HepG2 (cell line): ENCODE measurements around the gene POLRMT. TPM values are rescaled to one million over a fixed set of nuclear protein-coding genes. Genes with fewer than 3 reads are reported as not detected.
A peak's percentile ranks its signal among the peaks of the same experiment; 100 is the strongest.

ENCODE experiments used
- ATAC-seq: fragments of 200-7000 bp; cut with Tn5 transposase; 3 replicates; pipeline ENCODE4 v1.9.1; 2020; ENCODE audit warnings: mild to moderate bottlenecking, moderate library complexity
- BruUV-seq: library from RNA; stranded (reverse); fragments of 400-500 nt; replicated peaks from 2 replicates; lab custom pipeline; 2021; lab: Mats Ljungman, UMichigan
- CTCF ChIA-PET: fragments of 300-600 bp; formaldehyde crosslinking; extraction: SDS; loops from one replicate; lab custom pipeline; 2021; ENCODE audit warnings: low total read pairs, inconsistent platforms, low intra/inter-chr PET ratio; lab: Yijun Ruan, JAX
- POLR2A ChIA-PET: fragments of 350-600 bp; sonication (Branson Sonifier 250); formaldehyde crosslinking; loops from one replicate; lab custom pipeline; 2020; ENCODE audit warnings: antibody characterized with exemption, inconsistent platforms; lab: Yijun Ruan, JAX
- DNase-seq: peaks from one replicate; pipeline ENCODE4 v3.0.0-alpha.2; 2015; ENCODE audit warnings: low spot score
- FAIRE-seq: peaks from 3 replicates; lab custom pipeline; 2011; peaks lifted over from hg19 to GRCh38; lab: Jason Lieb, UNC
- H2AFZ ChIP-seq: one replicate; pipeline ENCODE4 v1.6.1; 2011; ENCODE audit warnings: low read length, inconsistent platforms
- H3K27ac ChIP-seq: fragments of 300-600 bp; 3 replicates; pipeline ENCODE4 v1.8.0; 2011; ENCODE audit warnings: mixed run types, mild to moderate bottlenecking, mixed read lengths, low read length, inconsistent platforms; ENCODE audit not compliant: insufficient read depth; ENCODE audit errors: extremely low read length
- H3K27me3 ChIP-seq, 2 experiments: fragments of 200-600 bp in 1 of 2; 2 replicates in 1 of 2; 3 replicates in 1 of 2; pipeline versions ENCODE4 v1.6.0 to v1.8.0; 2011; ENCODE audit warnings: low read length in 2 of 2, mild to moderate bottlenecking in 2 of 2, moderate library complexity in 2 of 2, inconsistent platforms in 1 of 2; ENCODE audit not compliant: insufficient read depth in 2 of 2, control insufficient read depth in 1 of 2
- H3K36me3 ChIP-seq, 2 experiments: fragments of 200-600 bp in 1 of 2; replicated peaks in 1 of 2; 2 replicates in 1 of 2; 3 replicates in 1 of 2; pipeline versions ENCODE4 v1.5.1 to v1.8.0; 2011; ENCODE audit warnings: low read length in 2 of 2, inconsistent platforms in 1 of 2; ENCODE audit not compliant: insufficient read depth in 2 of 2, control insufficient read depth in 1 of 2
- H3K4me1 ChIP-seq: 2 replicates; pipeline ENCODE4 v1.5.1; 2012; ENCODE audit warnings: low read length, inconsistent platforms; ENCODE audit not compliant: insufficient read depth
- H3K4me2 ChIP-seq: 2 replicates; pipeline ENCODE4 v1.6.0; 2011; ENCODE audit warnings: low read depth, low read length, inconsistent platforms
- H3K4me3 ChIP-seq, 3 experiments: fragments of 200-600 bp in 1 of 3; sonication (generic), shearing (Covaris generic) in 1 of 3; replicated peaks in 1 of 3; 2 replicates each; pipeline ENCODE4 v1.5.1; 2011 to 2016; ENCODE audit warnings: low read length in 3 of 3, inconsistent platforms in 2 of 3, low read depth in 2 of 3, mild to moderate bottlenecking in 2 of 3, control low read depth in 1 of 3, mixed read lengths in 1 of 3; ENCODE audit not compliant: insufficient read depth in 1 of 3
- H3K79me2 ChIP-seq: one replicate; pipeline ENCODE4 v1.6.1; 2011; ENCODE audit warnings: low read length, inconsistent platforms; ENCODE audit not compliant: insufficient read depth
- H3K9ac ChIP-seq: 2 replicates; pipeline ENCODE4 v1.6.0; 2011; ENCODE audit warnings: mild to moderate bottlenecking, low read depth, low read length, inconsistent platforms; ENCODE audit not compliant: insufficient read depth
- H3K9me3 ChIP-seq: 2 replicates; pipeline ENCODE4 v1.5.1; 2012; ENCODE audit warnings: mild to moderate bottlenecking, low read length
- H4K20me1 ChIP-seq: 2 replicates; pipeline ENCODE4 v1.6.0; 2011; ENCODE audit warnings: inconsistent platforms, mild to moderate bottlenecking, low read length, moderate library complexity; ENCODE audit not compliant: insufficient read depth
- AGO1 ChIP-seq: fragments of 200-400 bp; formaldehyde crosslinking; IDR thresholded peaks from 2 replicates; pipeline ENCODE4 v1.6.1; 2017; ENCODE audit warnings: mild to moderate bottlenecking, low read depth, low read length, moderate library complexity; ENCODE audit not compliant: poor library complexity, severe bottlenecking
- FOSL1 ChIP-seq: sonication (generic); formaldehyde crosslinking; IDR thresholded peaks from 2 replicates; pipeline ENCODE4 v1.9.0; 2021; ENCODE audit warnings: missing genetic modification reagents, borderline replicate concordance
- GTF2F1 ChIP-seq: fragments of 150-350 bp; IDR thresholded peaks from 2 replicates; pipeline ENCODE4 v1.6.1; 2014; ENCODE audit warnings: low read length
- KDM3A ChIP-seq: IDR thresholded peaks from 2 replicates; pipeline ENCODE4 v1.6.1; 2018; ENCODE audit warnings: low read depth, missing compliant biosample characterization
- XRCC5 ChIP-seq: fragments of 200-400 bp; formaldehyde crosslinking; optimal IDR thresholded peaks from 2 replicates; pipeline ENCODE3; 2017; ENCODE audit warnings: mild to moderate bottlenecking, low read length
- ZBTB7B ChIP-seq: sonication (generic); formaldehyde crosslinking; IDR thresholded peaks from 2 replicates; pipeline ENCODE4 v1.4.0; 2020; ENCODE audit warnings: missing genetic modification reagents
- ZNF567 ChIP-seq: sonication (generic); formaldehyde crosslinking; IDR thresholded peaks from 2 replicates; pipeline ENCODE4 v1.8.1; 2023; ENCODE audit warnings: mild to moderate bottlenecking, missing genetic modification reagents, borderline replicate concordance
- WGBS: methylation state at CpG from one replicate; pipeline ENCODE4 v1.1.6; 2017; ENCODE audit warnings: low lambda C conversion rate; 5-methylcytosine and 5-hydroxymethylcytosine counted together
- in situ Hi-C: cut with HindIII; loops from 2 replicates; pipeline ENCODE4 v1.10.0; 2017; ENCODE audit warnings: low pct_unique_long_range_greater_than_20kb; ENCODE audit not compliant: extremely low pct_ligation_motif_present
- intact Hi-C: fragments of 100-400 bp; cut with micrococcal nuclease; formaldehyde crosslinking; loops from one replicate; pipeline ENCODE4 v1.10.0; 2022; ENCODE audit not compliant: unreplicated experiment
- polyA plus RNA-seq, 8 experiments: library from polyadenylated mRNA; depleted of rRNA in 3 of 8; stranded (reverse) in 7 of 8; unstranded in 1 of 8; fragments of >200 nt; fragmentation: Illumina TruSeq in 4 of 8; extraction: Trizol in 4 of 8; gene quantifications; 2 replicates each; pipeline versions ENCODE4 v1.2.1 to v1.2.3, GENCODE V29; 2011 to 2016; ENCODE audit warnings: low read depth in 4 of 8, missing spikeins in 1 of 8, mixed read lengths in 1 of 8; ENCODE audit not compliant: insufficient read depth in 1 of 8
- total RNA-seq, 5 experiments: library from RNA; depleted of rRNA; stranded (reverse); fragments of >200 nt; fragmentation: Illumina TruSeq; extraction: Trizol; gene quantifications; 2 replicates each; pipeline ENCODE4 v1.2.3, GENCODE V29; 2016; ENCODE audit warnings: low read depth in 1 of 5
- TF ChIP-seq, protein P1 (sequence below): sonication (generic); formaldehyde crosslinking; IDR thresholded peaks from 2 replicates; pipeline ENCODE4 v1.4.0; 2020; ENCODE audit warnings: mild to moderate bottlenecking, missing genetic modification reagents
- TF ChIP-seq, protein P2 (sequence below): IDR thresholded peaks from 2 replicates; pipeline ENCODE4 v1.6.1; 2016; ENCODE audit warnings: missing compliant biosample characterization, missing genetic modification reagents, borderline replicate concordance
- TF ChIP-seq, protein P3 (sequence below): sonication (generic); formaldehyde crosslinking; IDR thresholded peaks from 2 replicates; pipeline ENCODE4 v1.9.0; 2022; ENCODE audit warnings: missing genetic modification reagents, mild to moderate bottlenecking, borderline replicate concordance
- TF ChIP-seq, protein P4 (sequence below): IDR thresholded peaks from 2 replicates; pipeline ENCODE4 v1.6.1; 2016

The POLRMT gene
- total and polyA plus RNA-seq, 2 of the 13 experiments (the other 11 are each of a cell fraction or from before 2014, with no cell fraction given), result 78.0 to 101 TPM

DNA sequence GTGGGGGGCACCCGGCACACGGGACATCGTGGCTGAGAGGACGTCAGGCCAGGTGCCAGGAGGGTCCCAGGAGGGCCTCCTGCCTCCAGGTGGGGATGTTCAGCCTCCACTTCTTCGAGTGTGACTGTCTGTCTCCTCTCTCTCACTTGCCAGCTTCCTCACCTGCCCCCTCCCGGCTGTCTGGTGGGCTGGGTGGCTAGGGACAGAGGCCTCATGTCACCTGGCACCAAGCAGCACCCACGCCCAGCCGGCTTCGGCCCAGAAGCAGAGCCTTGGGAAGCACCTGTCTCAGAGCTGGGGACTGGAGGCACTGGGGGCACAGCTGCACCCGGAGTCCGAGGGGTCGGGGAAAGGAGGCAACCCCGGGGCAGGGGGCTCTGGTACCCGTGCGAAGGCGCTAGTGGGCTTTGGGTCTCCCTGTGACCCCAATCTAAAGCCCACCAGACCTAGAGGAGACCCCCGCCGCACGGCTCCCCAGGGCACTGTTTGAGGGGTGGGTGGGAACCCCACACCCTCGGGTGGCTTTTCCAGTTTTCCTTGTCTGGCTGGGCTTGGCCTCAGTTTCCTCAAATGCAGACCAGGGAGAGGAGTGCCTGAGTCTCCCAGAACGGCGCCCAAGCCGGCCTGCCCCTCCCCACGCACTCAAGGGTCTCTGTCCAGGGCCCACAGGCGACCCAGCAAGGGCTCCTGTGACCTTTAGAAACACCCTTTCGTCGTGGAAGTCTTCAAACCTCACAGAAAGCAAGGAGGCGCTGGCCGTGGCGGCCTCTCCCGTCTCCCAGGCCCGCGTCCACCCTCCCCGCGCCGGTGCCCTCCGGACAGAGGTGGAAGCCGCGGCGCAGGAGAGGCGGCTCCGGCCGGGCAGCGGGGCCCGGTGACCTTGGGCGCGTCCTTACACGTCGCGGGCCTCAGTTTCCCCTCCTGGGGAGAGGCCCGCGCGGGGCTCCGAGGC is 44.3 kb downstream of the POLRMT start (continued):
- TF ChIP-seq, protein P1, sequence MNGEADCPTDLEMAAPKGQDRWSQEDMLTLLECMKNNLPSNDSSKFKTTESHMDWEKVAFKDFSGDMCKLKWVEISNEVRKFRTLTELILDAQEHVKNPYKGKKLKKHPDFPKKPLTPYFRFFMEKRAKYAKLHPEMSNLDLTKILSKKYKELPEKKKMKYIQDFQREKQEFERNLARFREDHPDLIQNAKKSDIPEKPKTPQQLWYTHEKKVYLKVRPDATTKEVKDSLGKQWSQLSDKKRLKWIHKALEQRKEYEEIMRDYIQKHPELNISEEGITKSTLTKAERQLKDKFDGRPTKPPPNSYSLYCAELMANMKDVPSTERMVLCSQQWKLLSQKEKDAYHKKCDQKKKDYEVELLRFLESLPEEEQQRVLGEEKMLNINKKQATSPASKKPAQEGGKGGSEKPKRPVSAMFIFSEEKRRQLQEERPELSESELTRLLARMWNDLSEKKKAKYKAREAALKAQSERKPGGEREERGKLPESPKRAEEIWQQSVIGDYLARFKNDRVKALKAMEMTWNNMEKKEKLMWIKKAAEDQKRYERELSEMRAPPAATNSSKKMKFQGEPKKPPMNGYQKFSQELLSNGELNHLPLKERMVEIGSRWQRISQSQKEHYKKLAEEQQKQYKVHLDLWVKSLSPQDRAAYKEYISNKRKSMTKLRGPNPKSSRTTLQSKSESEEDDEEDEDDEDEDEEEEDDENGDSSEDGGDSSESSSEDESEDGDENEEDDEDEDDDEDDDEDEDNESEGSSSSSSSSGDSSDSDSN, result peak; percentile 13; the same call in 1 of the 2 replicates
- TF ChIP-seq, protein P2, sequence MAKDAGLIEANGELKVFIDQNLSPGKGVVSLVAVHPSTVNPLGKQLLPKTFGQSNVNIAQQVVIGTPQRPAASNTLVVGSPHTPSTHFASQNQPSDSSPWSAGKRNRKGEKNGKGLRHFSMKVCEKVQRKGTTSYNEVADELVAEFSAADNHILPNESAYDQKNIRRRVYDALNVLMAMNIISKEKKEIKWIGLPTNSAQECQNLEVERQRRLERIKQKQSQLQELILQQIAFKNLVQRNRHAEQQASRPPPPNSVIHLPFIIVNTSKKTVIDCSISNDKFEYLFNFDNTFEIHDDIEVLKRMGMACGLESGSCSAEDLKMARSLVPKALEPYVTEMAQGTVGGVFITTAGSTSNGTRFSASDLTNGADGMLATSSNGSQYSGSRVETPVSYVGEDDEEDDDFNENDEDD (CRISPR knock-in tag), result no peak

DNA sequence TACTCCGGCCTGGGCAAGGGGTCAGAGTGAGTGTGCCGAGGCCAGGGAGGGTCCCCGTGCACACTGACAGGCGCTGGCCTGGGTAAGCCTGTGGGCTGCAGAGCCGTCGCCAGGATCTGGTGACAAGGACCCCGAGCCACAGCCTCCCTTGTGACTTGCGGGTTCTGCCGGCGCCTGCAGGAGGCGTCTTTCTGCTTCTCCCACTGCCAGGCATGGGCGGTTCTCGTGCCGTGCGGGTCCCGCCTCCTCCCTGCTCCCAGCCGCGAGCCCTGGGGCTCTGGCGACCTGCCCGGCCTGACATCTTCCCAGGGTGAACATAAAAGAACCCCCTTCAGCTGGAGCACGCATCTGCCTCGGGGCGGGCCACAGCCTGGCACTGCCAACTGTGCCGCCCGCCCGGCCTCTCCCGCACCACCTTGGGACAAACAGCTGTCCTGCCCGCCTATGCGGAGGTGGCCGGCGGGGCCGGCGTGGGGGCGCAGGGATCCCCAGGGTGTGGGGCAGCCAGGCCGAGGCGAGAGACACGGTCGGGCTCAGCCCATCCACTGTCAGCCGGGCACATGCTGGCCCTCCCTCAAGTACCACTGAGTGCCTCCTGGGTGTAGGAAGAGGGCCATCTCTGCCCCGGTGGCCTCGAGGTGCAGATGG is 45.1 kb downstream of the POLRMT start:
- H3K79me2 ChIP-seq, result no peaks in the 10 kb centered on the region
- peaks cover 10 to 46% of the 10 kb centered on the region in 2 experiments for H3K27me3 ChIP-seq
- peaks cover 38% of the 10 kb centered on the region for H4K20me1 ChIP-seq
- peak overlapping the region in 1 of 3 experiments; percentile 54; a peak in 1 of 6 replicates for H3K4me3 ChIP-seq
- H3K4me2 ChIP-seq, result peak overlapping the region; percentile 55
- FAIRE-seq, result no peak
- no TSS peak for BruUV-seq
- in situ Hi-C loops, result loop anchor here (5.0 to 10.0 kb wide), 2 partner anchors 36 to 147 kb away; no protein-coding TSS in a partner anchor
- POLR2A ChIA-PET, result interaction anchor here (1.0 kb wide), 1 partner anchor 14 kb away, joined by 3 read pairs; no protein-coding TSS in a partner anchor
- no peaks in the 10 kb centered on the region for H3K9me3 ChIP-seq
- H3K9ac ChIP-seq, result no peak overlapping the region
- peak; percentile 60 for ATAC-seq
- peaks cover 35% of the 10 kb centered on the region for H3K4me1 ChIP-seq
- peak; percentile 57 for DNase-seq
- CTCF ChIA-PET, result interaction anchor here (0.8 to 3.0 kb wide), 4 partner anchors 13 to 45 kb away, joined by 3 to 9 read pairs (median 4); partner anchors contain the start of gene POLRMT
- WGBS, result 19% methylated on average over 9 of the region's 41 CpGs
- no peak overlapping the region for H3K27ac ChIP-seq
- H3K36me3 ChIP-seq, result no peaks in the 10 kb centered on the region; a peak in 1 of 5 replicates
- H2AFZ ChIP-seq, result no peak overlapping the region
- intact Hi-C loops, result loop anchor here (10.0 kb wide), 1 partner anchor 77 kb away; the partner anchor contains the start of gene RNF126
- 0 out of 2 replicates have a peak, but pooled peaks have one; percentile 25 for TF ChIP-seq KDM3A
- TF ChIP-seq ZBTB7B (CRISPR knock-in tag), result peak; percentile 60; the same call in 1 of the 2 replicates
- TF ChIP-seq, protein P3, sequence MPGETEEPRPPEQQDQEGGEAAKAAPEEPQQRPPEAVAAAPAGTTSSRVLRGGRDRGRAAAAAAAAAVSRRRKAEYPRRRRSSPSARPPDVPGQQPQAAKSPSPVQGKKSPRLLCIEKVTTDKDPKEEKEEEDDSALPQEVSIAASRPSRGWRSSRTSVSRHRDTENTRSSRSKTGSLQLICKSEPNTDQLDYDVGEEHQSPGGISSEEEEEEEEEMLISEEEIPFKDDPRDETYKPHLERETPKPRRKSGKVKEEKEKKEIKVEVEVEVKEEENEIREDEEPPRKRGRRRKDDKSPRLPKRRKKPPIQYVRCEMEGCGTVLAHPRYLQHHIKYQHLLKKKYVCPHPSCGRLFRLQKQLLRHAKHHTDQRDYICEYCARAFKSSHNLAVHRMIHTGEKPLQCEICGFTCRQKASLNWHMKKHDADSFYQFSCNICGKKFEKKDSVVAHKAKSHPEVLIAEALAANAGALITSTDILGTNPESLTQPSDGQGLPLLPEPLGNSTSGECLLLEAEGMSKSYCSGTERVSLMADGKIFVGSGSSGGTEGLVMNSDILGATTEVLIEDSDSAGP (CRISPR knock-in tag), result peak; percentile 34; the same call in 1 of the 2 replicates
- no peak for TF ChIP-seq FOSL1 (CRISPR knock-in tag)
- TF ChIP-seq ZNF567, result no peak
- TF ChIP-seq, protein P4, sequence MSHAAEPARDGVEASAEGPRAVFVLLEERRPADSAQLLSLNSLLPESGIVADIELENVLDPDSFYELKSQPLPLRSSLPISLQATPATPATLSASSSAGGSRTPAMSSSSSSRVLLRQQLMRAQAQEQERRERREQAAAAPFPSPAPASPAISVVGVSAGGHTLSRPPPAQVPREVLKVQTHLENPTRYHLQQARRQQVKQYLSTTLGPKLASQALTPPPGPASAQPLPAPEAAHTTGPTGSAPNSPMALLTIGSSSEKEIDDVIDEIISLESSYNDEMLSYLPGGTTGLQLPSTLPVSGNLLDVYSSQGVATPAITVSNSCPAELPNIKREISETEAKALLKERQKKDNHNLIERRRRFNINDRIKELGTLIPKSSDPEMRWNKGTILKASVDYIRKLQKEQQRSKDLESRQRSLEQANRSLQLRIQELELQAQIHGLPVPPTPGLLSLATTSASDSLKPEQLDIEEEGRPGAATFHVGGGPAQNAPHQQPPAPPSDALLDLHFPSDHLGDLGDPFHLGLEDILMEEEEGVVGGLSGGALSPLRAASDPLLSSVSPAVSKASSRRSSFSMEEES, result 0 out of 2 replicates have a peak, but pooled peaks have one; percentile 34
- TF ChIP-seq XRCC5, result peak; percentile 66
- peak; percentile 69 for TF ChIP-seq AGO1
- no peak for TF ChIP-seq GTF2F1
